Endodermal cell (in vitro differentiated cells): ENCODE data around the gene RBM5. TPM values are rescaled to one million over a fixed set of nuclear protein-coding genes. Genes with fewer than 3 reads are reported as not detected.
"Not testable (repeated sequence)": the region's sequence is repeated elsewhere in the genome, so short reads cannot be mapped to it uniquely, and the experiment has no call there.

ENCODE experiments used
- DNase-seq: peaks from one replicate; pipeline ENCODE4 v3.0.0-alpha.2; 2017
- H3K27ac ChIP-seq: 2 replicates; pipeline ENCODE4 v1.5.1; 2013; ENCODE audit warnings: mild to moderate bottlenecking, low read depth, low read length, moderate library complexity
- H3K27me3 ChIP-seq: 2 replicates; pipeline ENCODE4 v1.6.1; 2013; ENCODE audit warnings: mild to moderate bottlenecking, low read length, moderate library complexity; ENCODE audit not compliant: insufficient read depth, control insufficient read depth, poor library complexity, severe bottlenecking
- H3K36me3 ChIP-seq: 2 replicates; pipeline ENCODE4 v1.7.0; 2013; ENCODE audit warnings: mild to moderate bottlenecking, low read length, moderate library complexity; ENCODE audit not compliant: control insufficient read depth, insufficient read depth
- H3K4me1 ChIP-seq: one replicate; pipeline ENCODE4 v1.7.0; 2013; ENCODE audit warnings: low read length; ENCODE audit not compliant: control insufficient read depth, insufficient read depth
- H3K4me3 ChIP-seq: 2 replicates; pipeline ENCODE4 v1.5.1; 2013; ENCODE audit warnings: mild to moderate bottlenecking, low read length, moderate library complexity
- H3K9ac ChIP-seq: 2 replicates; pipeline ENCODE4 v1.6.1; 2013; ENCODE audit warnings: mild to moderate bottlenecking, low read length, moderate library complexity; ENCODE audit not compliant: poor library complexity, severe bottlenecking; ENCODE audit errors: extremely low read depth
- H3K9me3 ChIP-seq: 2 replicates; pipeline ENCODE4 v1.6.1; 2013; ENCODE audit warnings: mild to moderate bottlenecking, low read length, moderate library complexity; ENCODE audit not compliant: control insufficient read depth
- H3K27ac Mint-ChIP-seq: 2 replicates; pipeline ENCODE4 v1.8.0; 2020; ENCODE audit warnings: mixed read lengths
- H3K27me3 Mint-ChIP-seq: 2 replicates; pipeline ENCODE4 v1.8.0; 2021; ENCODE audit warnings: mild to moderate bottlenecking, mixed read lengths; ENCODE audit not compliant: insufficient read depth
- H3K36me3 Mint-ChIP-seq: 2 replicates; pipeline ENCODE4 v1.8.0; 2020; ENCODE audit warnings: low read depth, mixed read lengths
- H3K4me1 Mint-ChIP-seq: 2 replicates; pipeline ENCODE4 v1.8.0; 2020; ENCODE audit warnings: mixed read lengths
- H3K4me3 Mint-ChIP-seq: 2 replicates; pipeline ENCODE4 v1.8.0; 2020; ENCODE audit warnings: mild to moderate bottlenecking, moderate library complexity, mixed read lengths
- H3K9me3 Mint-ChIP-seq: 2 replicates; pipeline ENCODE4 v1.8.0; 2020; ENCODE audit warnings: mild to moderate bottlenecking, mixed read lengths
- CTCF ChIP-seq: fragments of 200-600 bp; sonication (generic); conservative IDR thresholded peaks from 2 replicates; pipeline ENCODE4 v1.5.0; 2021; ENCODE audit warnings: antibody characterized with exemption, mild to moderate bottlenecking
- WGBS, 2 experiments: methylation state at CpG; one replicate each; pipeline versions ENCODE4 v1.1.5 to v1.1.7; 2013; ENCODE audit warnings: missing lambda C conversion rate in 2 of 2, mixed read lengths in 1 of 2; ENCODE audit not compliant: insufficient coverage in 1 of 2, insufficient read length in 1 of 2; 5-methylcytosine and 5-hydroxymethylcytosine counted together
- total RNA-seq, 2 donors: library from RNA; stranded (reverse); fragmentation: NEBNext Ultra II Directional in 1 of 2; extraction: Animal tissue kit (Norgen Biotek cat#: 25700) in 1 of 2; gene quantifications; 2 replicates in 1 of 2; 3 replicates in 1 of 2; pipeline ENCODE4 v1.2.1, GENCODE V29; 2021

The RBM5 gene
- total RNA-seq, 2 donors from 2014 or later, result 153 to 166 TPM

GRCh38 chr3:50068134-50068533 lies 20.6 kb upstream of the RBM5 start:
- no peaks in the 10 kb centered on the region for H3K4me1 ChIP-seq
- H3K27ac Mint-ChIP-seq, result no peak overlapping the region
- no peak overlapping the region for H3K4me3 Mint-ChIP-seq
- no peak overlapping the region for H3K9ac ChIP-seq
- H3K4me1 Mint-ChIP-seq, result no peaks in the 10 kb centered on the region
- no peak overlapping the region for H3K27ac ChIP-seq
- H3K36me3 ChIP-seq, result peaks cover 91% of the 10 kb centered on the region
- H3K4me3 ChIP-seq, result no peak overlapping the region
- no peak for TF ChIP-seq CTCF
- H3K27me3 ChIP-seq, result no peaks in the 10 kb centered on the region
- H3K9me3 Mint-ChIP-seq, result no peaks in the 10 kb centered on the region
- peaks cover 77% of the 10 kb centered on the region for H3K36me3 Mint-ChIP-seq
- no peaks in the 10 kb centered on the region for H3K27me3 Mint-ChIP-seq
- no peak for DNase-seq
- no peaks in the 10 kb centered on the region for H3K9me3 ChIP-seq
- 88 to 90% methylated on average over 2 of the region's 2 CpGs for WGBS, 2 experiments

DNA sequence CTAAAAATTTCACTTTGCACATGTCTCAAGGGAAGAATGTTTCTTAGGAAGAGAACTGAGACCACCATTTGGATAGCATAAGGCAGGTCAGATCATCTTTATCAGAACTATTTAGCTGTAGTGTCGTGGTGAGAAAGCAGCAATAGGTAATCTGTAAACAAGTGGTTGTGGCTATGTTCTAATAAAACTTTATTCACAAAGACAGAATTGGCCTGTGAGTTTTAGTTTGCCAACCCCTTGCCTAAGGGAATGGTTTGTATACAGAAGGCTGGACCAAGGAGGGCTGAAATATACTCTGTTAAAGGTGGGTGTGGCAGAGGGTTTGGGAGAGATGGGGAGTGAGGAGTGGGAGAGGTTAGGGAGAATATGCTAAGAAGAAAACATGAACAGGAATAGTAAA lies 10.6 kb upstream of the RBM5 start:
- Mint-ChIP-seq H3K4me3 (no peak overlapping the region), H3K27ac (no peak overlapping the region), H3K27me3 (no peaks in the 10 kb centered on the region), H3K36me3 (peaks cover 39% of the 10 kb centered on the region), H3K9me3 (no peaks in the 10 kb centered on the region), H3K4me1 (no peaks in the 10 kb centered on the region)
- H3K27me3 ChIP-seq, result no peaks in the 10 kb centered on the region
- DNase-seq, result no peak
- 100% methylated on average over 1 of the region's 1 CpG; no CpG with 5 or more reads in 1 of the 2 experiments for WGBS, 2 experiments
- peaks cover 42% of the 10 kb centered on the region for H3K36me3 ChIP-seq
- H3K9me3 ChIP-seq, result no peaks in the 10 kb centered on the region
- no peak for TF ChIP-seq CTCF
- H3K9ac ChIP-seq, result no peak overlapping the region
- no peak overlapping the region for H3K4me3 ChIP-seq
- H3K27ac ChIP-seq, result no peak overlapping the region
- no peaks in the 10 kb centered on the region for H3K4me1 ChIP-seq

- no peak overlapping the region for H3K27ac Mint-ChIP-seq
- Histone ChIP-seq H3K9me3 (no peaks in the 10 kb centered on the region), H3K27me3 (no peaks in the 10 kb centered on the region), H3K27ac (no peak overlapping the region), H3K36me3 (peaks cover 36% of the 10 kb centered on the region), H3K4me3 (no peak overlapping the region), H3K9ac (no peak overlapping the region), H3K4me1 (no peaks in the 10 kb centered on the region)
- no peaks in the 10 kb centered on the region for H3K4me1 Mint-ChIP-seq
- no peak for DNase-seq
- peaks cover 2% of the 10 kb centered on the region for H3K9me3 Mint-ChIP-seq
- no peaks in the 10 kb centered on the region for H3K27me3 Mint-ChIP-seq
- WGBS, 2 experiments, result 97 to 100% methylated on average over 1 of the region's 1 CpG
- TF ChIP-seq CTCF, result no peak
- H3K4me3 Mint-ChIP-seq, result no peak overlapping the region
- H3K36me3 Mint-ChIP-seq, result peaks cover 34% of the 10 kb centered on the region
Measured at GRCh38 chr3:50078622-50079021, 10.1 kb upstream of the RBM5 start.

DNA sequence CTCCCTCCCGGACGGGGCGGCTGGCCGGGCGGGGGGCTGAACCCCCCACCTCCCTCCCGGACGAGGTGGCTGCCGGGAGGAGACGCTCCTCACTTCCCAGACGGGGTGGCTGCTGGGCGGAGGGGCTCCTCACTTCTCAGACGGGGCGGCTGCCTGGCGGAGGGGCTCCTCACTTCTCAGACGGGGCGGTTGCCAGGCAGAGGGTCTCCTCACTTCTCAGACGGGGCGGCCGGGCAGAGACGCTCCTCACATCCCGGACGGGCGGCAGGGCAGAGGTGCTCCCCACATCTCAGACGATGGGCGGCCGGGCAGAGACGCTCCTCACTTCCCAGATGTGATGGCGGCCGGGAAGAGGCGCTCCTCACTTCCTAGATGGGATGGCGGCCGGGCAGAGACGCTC lies 3.8 kb upstream of the RBM5 start:
- not testable (repeated sequence) for H3K27me3 Mint-ChIP-seq, H3K27ac ChIP-seq, H3K36me3 Mint-ChIP-seq, H3K9me3 ChIP-seq, DNase-seq, H3K27ac Mint-ChIP-seq, H3K9ac ChIP-seq, H3K36me3 ChIP-seq, H3K4me3 Mint-ChIP-seq, H3K4me3 ChIP-seq, H3K4me1 ChIP-seq, H3K27me3 ChIP-seq, H3K4me1 Mint-ChIP-seq
- WGBS, 2 experiments, result 96% methylated on average over 9 of the region's 33 CpGs; no CpG with 5 or more reads in 1 of the 2 experiments
- H3K9me3 Mint-ChIP-seq, result peaks cover 24% of the 10 kb centered on the region
